Bronchial epithelial cell (primary cell): ENCODE results near the gene STARD5. TPM values are rescaled to one million over a fixed set of nuclear protein-coding genes. Genes with fewer than 3 reads are reported as not detected.
A peak's percentile ranks its signal among the peaks of the same experiment; 100 is the strongest.

Experiments used
- DNase-seq: peaks from one replicate; pipeline ENCODE4 v3.0.0-alpha.2; 2010; ENCODE audit warnings: low read depth
- FAIRE-seq: peaks from 2 replicates; lab custom pipeline; 2011; peaks lifted over from hg19 to GRCh38; lab: Jason Lieb, UNC
- H3K27me3 ChIP-seq: 2 replicates; pipeline ENCODE4 v1.5.1; 2011; ENCODE audit warnings: low read length; ENCODE audit not compliant: control insufficient read depth, insufficient read depth
- H3K36me3 ChIP-seq: 2 replicates; pipeline ENCODE4 v1.5.1; 2011; ENCODE audit warnings: low read length; ENCODE audit not compliant: control insufficient read depth, insufficient read depth
- H3K4me3 ChIP-seq: 2 replicates; pipeline ENCODE4 v1.5.1; 2011; ENCODE audit warnings: mild to moderate bottlenecking, low read depth, low read length, control low read depth
- CTCF ChIP-seq: IDR thresholded peaks from 2 replicates; pipeline ENCODE4 v1.5.1; 2011; ENCODE audit warnings: mild to moderate bottlenecking, moderate library complexity, low read length, control low read depth, inconsistent platforms; ENCODE audit not compliant: insufficient read depth, severe bottlenecking
- total RNA-seq: library from RNA; depleted of rRNA; stranded (reverse); fragments of >200 nt; gene quantifications from 2 replicates; pipeline ENCODE4 v1.2.1, GENCODE V29; 2014

STARD5 gene
- total RNA-seq, 1 donor from 2014 or later, result 5.0 TPM

DNA sequence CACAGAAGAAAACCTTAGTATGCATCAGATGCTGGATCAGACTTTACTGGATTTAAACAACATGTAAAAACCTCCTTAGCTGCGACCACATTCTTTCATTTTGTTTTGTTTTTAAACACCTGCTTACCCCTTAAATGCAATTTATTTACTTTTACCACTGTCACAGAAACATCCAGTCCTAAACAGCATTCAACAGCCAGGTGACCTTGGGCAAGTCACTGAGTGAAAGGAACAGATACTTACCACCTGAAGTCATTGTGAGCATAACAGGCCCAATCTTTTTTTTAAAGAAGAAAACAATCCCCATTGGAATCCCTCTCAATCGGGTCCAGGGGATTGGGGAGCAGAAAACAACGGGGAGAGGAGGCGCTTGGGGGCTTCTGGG, 390 bp downstream of the STARD5 start:
- no peak for TF ChIP-seq CTCF
- no peaks in the 10 kb centered on the region for H3K27me3 ChIP-seq
- DNase-seq (peak; percentile 25), FAIRE-seq (no peak)
- peaks cover 20% of the 10 kb centered on the region for H3K36me3 ChIP-seq
- peak overlapping the region; percentile 63 for H3K4me3 ChIP-seq

DNA sequence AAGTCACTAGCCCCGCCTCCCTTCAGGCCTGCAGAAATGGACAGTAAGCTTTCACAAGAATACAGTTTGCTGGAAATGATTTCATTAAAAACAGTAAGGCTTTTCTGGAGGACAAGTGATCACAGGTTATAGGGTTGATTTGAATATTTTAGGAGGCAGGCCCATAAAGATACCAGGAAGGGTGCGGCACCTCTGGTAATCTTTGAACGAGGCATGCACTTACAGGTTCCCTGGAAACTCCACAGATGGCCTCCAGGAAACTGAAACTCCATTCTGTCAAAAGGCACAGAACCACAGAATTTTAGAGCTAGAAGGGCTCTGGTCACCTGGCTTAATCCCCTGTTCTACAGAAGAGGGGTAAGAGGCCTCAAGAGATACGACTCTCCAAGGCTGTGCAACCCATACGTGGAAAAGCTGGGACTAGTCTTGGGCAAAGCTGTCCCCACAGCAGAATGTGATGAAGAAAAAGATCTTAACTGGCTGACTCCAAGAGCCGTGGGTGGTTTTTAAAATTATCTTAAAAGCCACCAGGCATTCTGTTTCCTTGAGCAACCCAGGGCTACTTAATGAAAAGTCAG, 1.2 kb downstream of the STARD5 start:
- Histone ChIP-seq H3K27me3 (no peaks in the 10 kb centered on the region), H3K36me3 (peaks cover 25% of the 10 kb centered on the region), H3K4me3 (peak overlapping the region; percentile 63)
- TF ChIP-seq CTCF, result no peak
- FAIRE-seq (no peak), DNase-seq (peak; percentile 70)

DNA sequence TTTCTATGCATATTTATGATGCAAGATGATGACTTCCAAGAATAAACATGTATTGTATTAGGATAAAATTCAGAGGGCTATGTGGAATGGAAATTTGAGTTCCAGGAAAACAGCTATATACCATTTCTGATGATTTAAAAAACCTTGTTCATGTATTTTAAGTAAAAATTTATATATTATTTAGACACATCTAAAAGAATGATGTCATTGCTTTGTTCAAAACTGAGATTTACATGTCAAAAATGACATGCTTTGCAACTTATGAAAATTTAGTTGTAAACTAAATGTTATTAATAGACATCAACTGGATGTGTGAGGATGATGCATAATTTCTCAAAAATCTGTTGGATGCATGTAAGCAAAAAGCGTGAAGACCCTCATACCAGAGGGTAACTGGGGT, 2.3 kb downstream of the STARD5 start:
- DNase-seq, result no peak

GRCh38 chr15:81317642-81318017, 6.3 kb downstream of the STARD5 start:
- Histone ChIP-seq H3K27me3 (no peaks in the 10 kb centered on the region), H3K36me3 (peaks cover 39% of the 10 kb centered on the region), H3K4me3 (no peak overlapping the region)
- TF ChIP-seq CTCF, result no peak
- FAIRE-seq, result no peak
- no peak for DNase-seq

More for the DNA sequence above, 2.3 kb downstream of the STARD5 start:
- Histone ChIP-seq H3K27me3 (no peaks in the 10 kb centered on the region), H3K4me3 (no peak overlapping the region), H3K36me3 (peaks cover 30% of the 10 kb centered on the region)
- TF ChIP-seq CTCF, result no peak
- no peak for FAIRE-seq

GRCh38 chr15:81316267-81316666, 7.7 kb downstream of the STARD5 start:
- DNase-seq (no peak), FAIRE-seq (no peak)
- no peak for TF ChIP-seq CTCF
- Histone ChIP-seq H3K4me3 (no peak overlapping the region), H3K36me3 (peaks cover 45% of the 10 kb centered on the region), H3K27me3 (no peaks in the 10 kb centered on the region)
